HepG2 (cell line): ENCODE data around the gene MAP3K7CL. TPM values are rescaled to one million over a fixed set of nuclear protein-coding genes. Genes with fewer than 3 reads are reported as not detected.
A peak's percentile ranks its signal among the peaks of the same experiment; 100 is the strongest.

Experiments used
- ATAC-seq: fragments of 200-7000 bp; cut with Tn5 transposase; 3 replicates; pipeline ENCODE4 v1.9.1; 2020; ENCODE audit warnings: mild to moderate bottlenecking, moderate library complexity
- BruUV-seq: library from RNA; stranded (reverse); fragments of 400-500 nt; replicated peaks from 2 replicates; lab custom pipeline; 2021; lab: Mats Ljungman, UMichigan
- CTCF ChIA-PET: fragments of 300-600 bp; formaldehyde crosslinking; extraction: SDS; loops from one replicate; lab custom pipeline; 2021; ENCODE audit warnings: low total read pairs, inconsistent platforms, low intra/inter-chr PET ratio; lab: Yijun Ruan, JAX
- POLR2A ChIA-PET: fragments of 350-600 bp; sonication (Branson Sonifier 250); formaldehyde crosslinking; loops from one replicate; lab custom pipeline; 2020; ENCODE audit warnings: antibody characterized with exemption, inconsistent platforms; lab: Yijun Ruan, JAX
- DNase-seq: peaks from one replicate; pipeline ENCODE4 v3.0.0-alpha.2; 2015; ENCODE audit warnings: low spot score
- FAIRE-seq: peaks from 3 replicates; lab custom pipeline; 2011; peaks lifted over from hg19 to GRCh38; lab: Jason Lieb, UNC
- H2AFZ ChIP-seq: one replicate; pipeline ENCODE4 v1.6.1; 2011; ENCODE audit warnings: low read length, inconsistent platforms
- H3K27ac ChIP-seq: fragments of 300-600 bp; 3 replicates; pipeline ENCODE4 v1.8.0; 2011; ENCODE audit warnings: mixed run types, mild to moderate bottlenecking, mixed read lengths, low read length, inconsistent platforms; ENCODE audit not compliant: insufficient read depth; ENCODE audit errors: extremely low read length
- H3K27me3 ChIP-seq, 2 experiments: fragments of 200-600 bp in 1 of 2; 2 replicates in 1 of 2; 3 replicates in 1 of 2; pipeline versions ENCODE4 v1.6.0 to v1.8.0; 2011; ENCODE audit warnings: low read length in 2 of 2, mild to moderate bottlenecking in 2 of 2, moderate library complexity in 2 of 2, inconsistent platforms in 1 of 2; ENCODE audit not compliant: insufficient read depth in 2 of 2, control insufficient read depth in 1 of 2
- H3K36me3 ChIP-seq, 2 experiments: fragments of 200-600 bp in 1 of 2; replicated peaks in 1 of 2; 2 replicates in 1 of 2; 3 replicates in 1 of 2; pipeline versions ENCODE4 v1.5.1 to v1.8.0; 2011; ENCODE audit warnings: low read length in 2 of 2, inconsistent platforms in 1 of 2; ENCODE audit not compliant: insufficient read depth in 2 of 2, control insufficient read depth in 1 of 2
- H3K4me1 ChIP-seq: 2 replicates; pipeline ENCODE4 v1.5.1; 2012; ENCODE audit warnings: low read length, inconsistent platforms; ENCODE audit not compliant: insufficient read depth
- H3K4me2 ChIP-seq: 2 replicates; pipeline ENCODE4 v1.6.0; 2011; ENCODE audit warnings: low read depth, low read length, inconsistent platforms
- H3K4me3 ChIP-seq, 3 experiments: fragments of 200-600 bp in 1 of 3; sonication (generic), shearing (Covaris generic) in 1 of 3; replicated peaks in 1 of 3; 2 replicates each; pipeline ENCODE4 v1.5.1; 2011 to 2016; ENCODE audit warnings: low read length in 3 of 3, inconsistent platforms in 2 of 3, low read depth in 2 of 3, mild to moderate bottlenecking in 2 of 3, control low read depth in 1 of 3, mixed read lengths in 1 of 3; ENCODE audit not compliant: insufficient read depth in 1 of 3
- H3K79me2 ChIP-seq: one replicate; pipeline ENCODE4 v1.6.1; 2011; ENCODE audit warnings: low read length, inconsistent platforms; ENCODE audit not compliant: insufficient read depth
- H3K9ac ChIP-seq: 2 replicates; pipeline ENCODE4 v1.6.0; 2011; ENCODE audit warnings: mild to moderate bottlenecking, low read depth, low read length, inconsistent platforms; ENCODE audit not compliant: insufficient read depth
- H3K9me3 ChIP-seq: 2 replicates; pipeline ENCODE4 v1.5.1; 2012; ENCODE audit warnings: mild to moderate bottlenecking, low read length
- H4K20me1 ChIP-seq: 2 replicates; pipeline ENCODE4 v1.6.0; 2011; ENCODE audit warnings: inconsistent platforms, mild to moderate bottlenecking, low read length, moderate library complexity; ENCODE audit not compliant: insufficient read depth
- HMG20B ChIP-seq: conservative IDR thresholded peaks from 2 replicates; pipeline ENCODE4 v1.6.1; 2016; ENCODE audit warnings: missing genetic modification reagents, missing compliant biosample characterization
- MEF2D ChIP-seq: sonication (generic); formaldehyde crosslinking; IDR thresholded peaks from 2 replicates; pipeline ENCODE4 v1.5.1; 2020; ENCODE audit warnings: mild to moderate bottlenecking, missing genetic modification reagents
- POLR2G ChIP-seq: fragments of 200-400 bp; formaldehyde crosslinking; IDR thresholded peaks from 2 replicates; pipeline ENCODE4 v1.6.1; 2018; ENCODE audit warnings: mild to moderate bottlenecking, low read depth, low read length, moderate library complexity
- RAD21 ChIP-seq: fragments of 450-650 bp; formaldehyde crosslinking; IDR thresholded peaks from 2 replicates; pipeline ENCODE4 v1.5.0; 2020; ENCODE audit warnings: mild to moderate bottlenecking
- SAP130 ChIP-seq: IDR thresholded peaks from 2 replicates; pipeline ENCODE4 v1.6.1; 2016; ENCODE audit warnings: low read depth
- TFDP1 ChIP-seq: IDR thresholded peaks from 2 replicates; pipeline ENCODE4 v1.6.1; 2016; ENCODE audit warnings: missing compliant biosample characterization, missing genetic modification reagents, borderline replicate concordance
- THAP7 ChIP-seq: sonication (generic); formaldehyde crosslinking; IDR thresholded peaks from 2 replicates; pipeline ENCODE4 v1.8.1; 2023; ENCODE audit warnings: mild to moderate bottlenecking, missing genetic modification reagents
- ZFP1 ChIP-seq: IDR thresholded peaks from 2 replicates; pipeline ENCODE4 v1.6.1; 2016
- ZNF556 ChIP-seq: sonication (generic); formaldehyde crosslinking; IDR thresholded peaks from 2 replicates; pipeline ENCODE4 v1.4.0; 2020; ENCODE audit warnings: mild to moderate bottlenecking, missing genetic modification reagents, borderline replicate concordance
- WGBS: methylation state at CpG from one replicate; pipeline ENCODE4 v1.1.6; 2017; ENCODE audit warnings: low lambda C conversion rate; 5-methylcytosine and 5-hydroxymethylcytosine counted together
- in situ Hi-C: cut with HindIII; loops from 2 replicates; pipeline ENCODE4 v1.10.0; 2017; ENCODE audit warnings: low pct_unique_long_range_greater_than_20kb; ENCODE audit not compliant: extremely low pct_ligation_motif_present
- intact Hi-C: fragments of 100-400 bp; cut with micrococcal nuclease; formaldehyde crosslinking; loops from one replicate; pipeline ENCODE4 v1.10.0; 2022; ENCODE audit not compliant: unreplicated experiment
- polyA plus RNA-seq, 8 experiments: library from polyadenylated mRNA; depleted of rRNA in 3 of 8; stranded (reverse) in 7 of 8; unstranded in 1 of 8; fragments of >200 nt; fragmentation: Illumina TruSeq in 4 of 8; extraction: Trizol in 4 of 8; gene quantifications; 2 replicates each; pipeline versions ENCODE4 v1.2.1 to v1.2.3, GENCODE V29; 2011 to 2016; ENCODE audit warnings: low read depth in 4 of 8, missing spikeins in 1 of 8, mixed read lengths in 1 of 8; ENCODE audit not compliant: insufficient read depth in 1 of 8
- total RNA-seq, 5 experiments: library from RNA; depleted of rRNA; stranded (reverse); fragments of >200 nt; fragmentation: Illumina TruSeq; extraction: Trizol; gene quantifications; 2 replicates each; pipeline ENCODE4 v1.2.3, GENCODE V29; 2016; ENCODE audit warnings: low read depth in 1 of 5

The MAP3K7CL gene
- total and polyA plus RNA-seq, 2 of the 13 experiments (the other 11 are each of a cell fraction or from before 2014, with no cell fraction given), result 0.04 to 0.15 TPM

GRCh38 chr21:29098156-29098555 is 32.3 kb upstream of the MAP3K7CL start:
- Histone ChIP-seq H3K9me3 (no peaks in the 10 kb centered on the region), H2AFZ (no peak overlapping the region), H3K27ac (no peak overlapping the region), H4K20me1 (no peaks in the 10 kb centered on the region), H3K9ac (no peak overlapping the region), H3K79me2 (no peaks in the 10 kb centered on the region), H3K36me3 (no peaks in the 10 kb centered on the region), H3K4me1 (no peaks in the 10 kb centered on the region), H3K4me3 (no peak overlapping the region), H3K4me2 (no peak overlapping the region), H3K27me3 (no peaks in the 10 kb centered on the region)
- intact Hi-C loops (loop anchor here (10.0 kb wide), 1 partner anchor 377 kb away; no protein-coding TSS in a partner anchor), in situ Hi-C loops (loop anchor here (5.0 to 25.0 kb wide), 3 partner anchors 269 to 1989 kb away; no protein-coding TSS in a partner anchor)
- POLR2A ChIA-PET, result interaction anchor here (1.1 kb wide), 1 partner anchor 24 kb away, joined by 3 read pairs; the partner anchor contains the start of gene CCT8
- BruUV-seq, result no TSS peak
- no peak for DNase-seq
- TF ChIP-seq TFDP1 (CRISPR knock-in tag) (no peak), ZNF556 (CRISPR knock-in tag) (no peak), RAD21 (CRISPR knock-in tag) (no peak), ZFP1 (CRISPR knock-in tag) (no peak), THAP7 (no peak)
- CTCF ChIA-PET, result no interaction called here
- FAIRE-seq, result no peak
- no peak for ATAC-seq
- WGBS, result 40% methylated on average over 2 of the region's 2 CpGs

GRCh38 chr21:29102791-29103257 is 27.6 kb upstream of the MAP3K7CL start:
- no TSS peak for BruUV-seq
- ChIA-PET CTCF (no interaction called here), POLR2A (no interaction called here)
- peak; percentile 38; the same call in 2 of the 3 replicates for ATAC-seq
- H4K20me1 ChIP-seq, result no peaks in the 10 kb centered on the region
- no peak overlapping the region for H3K27ac ChIP-seq
- intact Hi-C loops (no loop called here), in situ Hi-C loops (no loop called here)
- H3K9me3 ChIP-seq, result no peaks in the 10 kb centered on the region
- H3K79me2 ChIP-seq, result no peaks in the 10 kb centered on the region
- no peaks in the 10 kb centered on the region for H3K36me3 ChIP-seq
- no peak for TF ChIP-seq HMG20B (CRISPR knock-in tag)
- TF ChIP-seq SAP130 (CRISPR knock-in tag), result no peak
- TF ChIP-seq POLR2G, result no peak
- TF ChIP-seq MEF2D (CRISPR knock-in tag), result no peak
- no peak overlapping the region for H3K4me2 ChIP-seq
- 90% methylated on average over 2 of the region's 2 CpGs for WGBS
- H3K27me3 ChIP-seq, result no peaks in the 10 kb centered on the region
- H3K4me3 ChIP-seq, result no peak overlapping the region
- DNase-seq, result peak; percentile 5
- no peak for FAIRE-seq
- peaks cover 10% of the 10 kb centered on the region for H3K4me1 ChIP-seq
- no peak overlapping the region for H3K9ac ChIP-seq
- H2AFZ ChIP-seq, result no peak overlapping the region
